Adrenal gland (tissue), 12 donors: ENCODE results near the gene NVL. TPM values are rescaled to one million over a fixed set of nuclear protein-coding genes. Genes with fewer than 3 reads are reported as not detected.

Experiments used
- DNase-seq, 7 donors: peaks; one replicate each; pipeline ENCODE4 v3.0.0-alpha.2; 2019 to 2020
- H3K27ac ChIP-seq, 5 donors: fragments of 200-600 bp; sonication (generic) in 4 of 5; 1 replicate in 3 of 5; 2 replicates in 2 of 5; pipeline versions ENCODE4 v1.5.1 to v1.8.0; 2016 to 2020; ENCODE audit warnings: mild to moderate bottlenecking in 1 of 5
- H3K27me3 ChIP-seq: fragments of 200-600 bp; 2 replicates; pipeline ENCODE4 v1.8.0; 2021
- H3K36me3 ChIP-seq, 2 donors: fragments of 200-600 bp; replicated peaks in 1 of 2; 1 replicate in 1 of 2; 2 replicates in 1 of 2; pipeline versions ENCODE4 v1.5.1 to v1.8.0; 2018 to 2022
- H3K4me1 ChIP-seq, 2 donors: fragments of 200-600 bp; replicated peaks in 1 of 2; 1 replicate in 1 of 2; 2 replicates in 1 of 2; pipeline versions ENCODE4 v1.5.1 to v1.8.0; 2018 to 2021
- H3K4me3 ChIP-seq, 4 donors: fragments of 200-600 bp; sonication (generic) in 3 of 4; one replicate each; pipeline ENCODE4 v1.5.1; 2016 to 2018
- H3K9me3 ChIP-seq, 3 donors: fragments of 200-600 bp; sonication (generic) in 1 of 3; replicated peaks in 1 of 3; 1 replicate in 2 of 3; 2 replicates in 1 of 3; pipeline versions ENCODE4 v1.5.1 to v1.8.0; 2016 to 2021
- POLR2A ChIP-seq, 2 donors: fragments of 450-650 bp; IDR thresholded peaks; one replicate each; pipeline ENCODE4 v1.6.1; 2017; ENCODE audit warnings: antibody characterized with exemption in 2 of 2, mild to moderate bottlenecking in 2 of 2, moderate library complexity in 1 of 2
- WGBS, 4 donors: extraction: QIAGEN DNeasy Blood & Tissue Kit in 2 of 4; methylation state at CpG; one replicate each; pipeline versions ENCODE4 v1.1.5 to v1.1.7; 2013 to 2017; 5-methylcytosine and 5-hydroxymethylcytosine counted together
- intact Hi-C, 2 donors: fragments of 100-400 bp; cut with DNase I; formaldehyde crosslinking; loops; one replicate each; pipeline versions ENCODE4 v1.14.1 to v1.15.0; 2022 to 2023
- polyA plus RNA-seq, 3 donors: library from polyadenylated mRNA; stranded (reverse); fragments of 200-250 nt in 2 of 3; fragments of 350-450 nt in 1 of 3; fragmentation: Illumina TruSeq in 1 of 3; extraction: RNeasy Lipid Tissue Mini Kit (QIAGEN cat#74804) in 1 of 3; gene quantifications; one replicate each; pipeline ENCODE4 v1.2.3, GENCODE V29; 2013 to 2014
- total RNA-seq, 9 donors: library from RNA; depleted of rRNA in 4 of 9; stranded (reverse); fragments of >200 nt in 4 of 9; fragments of 120-200 nt in 1 of 9; fragmentation: NEBNext Ultra II Directional in 1 of 9; extraction: Animal tissue kit (Norgen Biotek cat#: 25700) in 1 of 9; gene quantifications; one replicate each; pipeline versions ENCODE4 v1.1.0 to v1.2.4, GENCODE V29; 2013 to 2023
- TF ChIP-seq, protein P1 (sequence below), 6 experiments: fragments of 450-650 bp in 4 of 6; fragments of 200-600 bp in 2 of 6; sonication (generic) in 1 of 6; IDR thresholded peaks; 1 replicate in 5 of 6; 2 replicates in 1 of 6; pipeline versions ENCODE4 v1.5.1 to v1.8.0; 2016 to 2021; ENCODE audit warnings: antibody characterized with exemption in 6 of 6, mild to moderate bottlenecking in 2 of 6, moderate library complexity in 1 of 6
- donor health status: healthy with polysubstance abuse.
- donor health status: Bipolar disorder and iron deficiency.
- donor health status: DM: yes; HTN: yes; CAD: no.
- donor health status: DM: no; HTN: no; CAD: no.
- donor health status: DM: no; HTN: no; CAD: no.
- donor health status: DM: yes; HTN: yes; CAD: no.

The NVL gene
- total and polyA plus RNA-seq, 12 donors = 12.0 to 77.0 (median 20.9) TPM

GRCh38 chr1:224292419-224292818 lies 37.6 kb downstream of the NVL start:
- intact Hi-C loops = no loop called here
- Histone ChIP-seq H3K9me3 (no peaks in the 10 kb centered on the region), H3K27ac (no peak overlapping the region), H3K27me3 (no peaks in the 10 kb centered on the region), H3K4me3 (no peak overlapping the region), H3K36me3 (peaks cover 0 to 65% of the 10 kb centered on the region in 2 donors), H3K4me1 (no peaks in the 10 kb centered on the region)
- 85 to 97% (median 89%) methylated on average over 3 of the region's 3 CpGs for WGBS, 4 donors
- DNase-seq = no peak
- no peak for TF ChIP-seq POLR2A (IDR thresholded peaks at IDR 0.05)
- TF ChIP-seq, protein P1, sequence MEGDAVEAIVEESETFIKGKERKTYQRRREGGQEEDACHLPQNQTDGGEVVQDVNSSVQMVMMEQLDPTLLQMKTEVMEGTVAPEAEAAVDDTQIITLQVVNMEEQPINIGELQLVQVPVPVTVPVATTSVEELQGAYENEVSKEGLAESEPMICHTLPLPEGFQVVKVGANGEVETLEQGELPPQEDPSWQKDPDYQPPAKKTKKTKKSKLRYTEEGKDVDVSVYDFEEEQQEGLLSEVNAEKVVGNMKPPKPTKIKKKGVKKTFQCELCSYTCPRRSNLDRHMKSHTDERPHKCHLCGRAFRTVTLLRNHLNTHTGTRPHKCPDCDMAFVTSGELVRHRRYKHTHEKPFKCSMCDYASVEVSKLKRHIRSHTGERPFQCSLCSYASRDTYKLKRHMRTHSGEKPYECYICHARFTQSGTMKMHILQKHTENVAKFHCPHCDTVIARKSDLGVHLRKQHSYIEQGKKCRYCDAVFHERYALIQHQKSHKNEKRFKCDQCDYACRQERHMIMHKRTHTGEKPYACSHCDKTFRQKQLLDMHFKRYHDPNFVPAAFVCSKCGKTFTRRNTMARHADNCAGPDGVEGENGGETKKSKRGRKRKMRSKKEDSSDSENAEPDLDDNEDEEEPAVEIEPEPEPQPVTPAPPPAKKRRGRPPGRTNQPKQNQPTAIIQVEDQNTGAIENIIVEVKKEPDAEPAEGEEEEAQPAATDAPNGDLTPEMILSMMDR (IDR thresholded peaks at IDR 0.05) = no peak

DNA sequence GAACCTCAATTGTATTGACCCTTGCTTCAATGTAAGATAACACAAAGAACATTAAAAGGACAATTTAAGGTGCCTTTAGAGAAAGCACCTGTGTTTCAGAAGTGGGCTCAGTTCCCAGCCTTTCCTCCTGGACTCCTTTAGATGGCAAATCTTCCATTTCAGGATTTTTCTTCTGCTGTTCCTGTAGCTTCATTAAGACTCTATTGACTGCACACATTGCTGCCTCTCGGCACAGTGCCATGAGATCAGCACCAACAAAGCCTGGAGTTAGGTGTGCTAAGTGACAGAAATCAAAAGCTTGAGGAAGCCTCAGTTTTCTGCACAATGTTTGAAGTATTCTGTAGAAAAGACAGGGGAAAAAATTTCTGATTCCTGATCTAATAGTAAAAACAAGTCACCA lies 40.6 kb downstream of the NVL start:
- WGBS, 4 donors = 89 to 100% (median 96%) methylated on average over 1 of the region's 1 CpG
- Histone ChIP-seq H3K4me1 (no peaks in the 10 kb centered on the region), H3K27me3 (no peaks in the 10 kb centered on the region), H3K27ac (no peak overlapping the region), H3K4me3 (no peak overlapping the region), H3K36me3 (peaks cover 0 to 66% of the 10 kb centered on the region in 2 donors), H3K9me3 (no peaks in the 10 kb centered on the region)
- no peak for DNase-seq
- intact Hi-C loops = no loop called here
- TF ChIP-seq POLR2A (IDR thresholded peaks at IDR 0.05) = no peak
- TF ChIP-seq, protein P1 (IDR thresholded peaks at IDR 0.05) = no peak

GRCh38 chr1:224287714-224288113 lies 42.3 kb downstream of the NVL start:
- intact Hi-C loops = no loop called here

GRCh38 chr1:224282140-224282539 lies 47.8 kb downstream of the NVL start:
- Histone ChIP-seq H3K27me3 (no peaks in the 10 kb centered on the region), H3K4me1 (no peaks in the 10 kb centered on the region), H3K36me3 (peaks cover 0 to 42% of the 10 kb centered on the region in 2 donors), H3K4me3 (no peak overlapping the region), H3K27ac (no peak overlapping the region), H3K9me3 (no peaks in the 10 kb centered on the region)
- no peak for TF ChIP-seq POLR2A (IDR thresholded peaks at IDR 0.05)
- TF ChIP-seq, protein P1 (IDR thresholded peaks at IDR 0.05) = no peak
- 93 to 99% (median 98%) methylated on average over 3 of the region's 3 CpGs for WGBS, 4 donors
- intact Hi-C loops = no loop called here
- DNase-seq = no peak

More at GRCh38 chr1:224287714-224288113, 42.3 kb downstream of the NVL start:
- no peaks in the 10 kb centered on the region for H3K27me3 ChIP-seq
- no peak for DNase-seq
- no peaks in the 10 kb centered on the region for H3K4me1 ChIP-seq
- H3K9me3 ChIP-seq = no peaks in the 10 kb centered on the region
- WGBS, 4 donors = 86 to 96% (median 93%) methylated on average over 2 of the region's 2 CpGs
- H3K27ac ChIP-seq = no peak overlapping the region
- TF ChIP-seq POLR2A (IDR thresholded peaks at IDR 0.05) = no peak
- TF ChIP-seq, protein P1 (IDR thresholded peaks at IDR 0.05) = no peak
- H3K36me3 ChIP-seq = peaks cover 0 to 52% of the 10 kb centered on the region in 2 donors
- H3K4me3 ChIP-seq = no peak overlapping the region
